ENCODE measurements around the gene CHD5. TPM values are rescaled to one million over a fixed set of nuclear protein-coding genes. Genes with fewer than 3 reads are reported as not detected.

CHD5 gene
- total RNA-seq, 4 donors from 2014 or later: 0.14 to 1.6 (median 1.2) TPM

DNA sequence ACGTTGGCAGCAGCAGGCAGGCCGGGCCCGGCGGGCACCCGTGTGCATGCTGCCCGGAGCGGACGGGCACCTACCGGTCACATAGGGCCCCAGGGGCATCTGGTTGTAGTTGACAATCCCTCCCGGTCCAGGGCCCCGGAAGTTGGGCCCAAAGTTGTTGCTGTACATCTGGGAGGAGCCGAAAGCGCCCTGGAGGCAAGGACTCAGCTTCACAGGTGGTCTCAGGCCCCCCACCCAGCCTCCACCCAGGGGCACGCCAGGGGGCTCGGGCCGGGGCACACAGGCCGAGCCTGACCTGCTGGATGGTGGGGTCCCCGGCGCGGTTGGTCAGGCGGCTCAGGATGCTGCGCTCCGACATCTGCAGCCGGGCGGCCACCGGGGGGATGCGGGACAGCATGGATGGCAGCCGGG lies 73.8 kb downstream of the CHD5 start:
- Histone ChIP-seq H3K4me3 (no peak overlapping the region), H3K27ac (no peak overlapping the region), H3K9me3 (no peaks in the 10 kb centered on the region), H3K36me3 (no peaks in the 10 kb centered on the region), H3K4me1 (no peaks in the 10 kb centered on the region), H3K27me3 (peaks cover 18% of the 10 kb centered on the region)
- intact Hi-C loops (cut with DNase I; ENCODE audit: low total_unique reads) (no loop called here), in situ Hi-C loops (cut with MboI; ENCODE audit: low pct_ligation_motif_present in 1 of 4, low pct_unique_long_range_greater_than_20kb in 1 of 4, low sequenced_read_pairs in 3 of 4) (no loop called here)
- no peak for DNase-seq
- no peak for TF ChIP-seq POLR2A (IDR thresholded peaks at IDR 0.05)
- TF ChIP-seq, protein P1, sequence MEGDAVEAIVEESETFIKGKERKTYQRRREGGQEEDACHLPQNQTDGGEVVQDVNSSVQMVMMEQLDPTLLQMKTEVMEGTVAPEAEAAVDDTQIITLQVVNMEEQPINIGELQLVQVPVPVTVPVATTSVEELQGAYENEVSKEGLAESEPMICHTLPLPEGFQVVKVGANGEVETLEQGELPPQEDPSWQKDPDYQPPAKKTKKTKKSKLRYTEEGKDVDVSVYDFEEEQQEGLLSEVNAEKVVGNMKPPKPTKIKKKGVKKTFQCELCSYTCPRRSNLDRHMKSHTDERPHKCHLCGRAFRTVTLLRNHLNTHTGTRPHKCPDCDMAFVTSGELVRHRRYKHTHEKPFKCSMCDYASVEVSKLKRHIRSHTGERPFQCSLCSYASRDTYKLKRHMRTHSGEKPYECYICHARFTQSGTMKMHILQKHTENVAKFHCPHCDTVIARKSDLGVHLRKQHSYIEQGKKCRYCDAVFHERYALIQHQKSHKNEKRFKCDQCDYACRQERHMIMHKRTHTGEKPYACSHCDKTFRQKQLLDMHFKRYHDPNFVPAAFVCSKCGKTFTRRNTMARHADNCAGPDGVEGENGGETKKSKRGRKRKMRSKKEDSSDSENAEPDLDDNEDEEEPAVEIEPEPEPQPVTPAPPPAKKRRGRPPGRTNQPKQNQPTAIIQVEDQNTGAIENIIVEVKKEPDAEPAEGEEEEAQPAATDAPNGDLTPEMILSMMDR (IDR thresholded peaks at IDR 0.05): no peak
- TF ChIP-seq EP300 (IDR thresholded peaks at IDR 0.05; ENCODE audit: low read depth): no peak
- TF ChIP-seq POLR2AphosphoS5 (IDR thresholded peaks at IDR 0.05): no peak
- 88% methylated on average over 21 of the region's 28 CpGs; no CpG with 5 or more reads in 1 of the 2 donors for WGBS, 2 donors (ENCODE audit: low coverage in 1 of 2)

DNA sequence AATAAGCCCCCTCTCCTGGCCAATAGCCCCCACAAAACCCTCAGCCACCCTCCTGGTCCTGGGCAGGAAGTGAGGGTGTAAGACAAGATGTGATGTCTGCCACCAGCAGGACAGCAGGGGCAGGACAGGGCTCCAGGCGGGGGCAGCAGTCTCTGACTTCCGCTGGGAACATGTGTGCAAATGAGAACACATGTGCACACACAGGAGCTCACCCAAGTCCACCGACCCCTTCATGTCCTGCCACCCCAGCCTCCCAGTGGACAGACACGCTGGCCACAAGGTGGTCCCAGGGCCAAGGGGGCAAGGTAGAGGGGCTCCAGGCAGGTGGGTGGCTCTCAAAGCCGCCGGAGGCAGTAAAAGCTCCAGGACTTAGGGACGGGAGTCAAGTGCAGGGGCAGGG lies 74.4 kb downstream of the CHD5 start:
- no peaks in the 10 kb centered on the region for H3K36me3 ChIP-seq
- no peak overlapping the region for H3K4me3 ChIP-seq
- no peak overlapping the region for H3K27ac ChIP-seq
- peaks cover 23% of the 10 kb centered on the region for H3K27me3 ChIP-seq
- H3K9me3 ChIP-seq: no peaks in the 10 kb centered on the region
- no peak for DNase-seq
- intact Hi-C loops (cut with DNase I; ENCODE audit: low total_unique reads) (no loop called here), in situ Hi-C loops (cut with MboI; ENCODE audit: low pct_ligation_motif_present in 1 of 4, low pct_unique_long_range_greater_than_20kb in 1 of 4, low sequenced_read_pairs in 3 of 4) (no loop called here)
- 70% methylated on average over 7 of the region's 7 CpGs; no CpG with 5 or more reads in 1 of the 2 donors for WGBS, 2 donors (ENCODE audit: low coverage in 1 of 2)
- TF ChIP-seq, protein P1 (IDR thresholded peaks at IDR 0.05): no peak
- no peak for TF ChIP-seq POLR2A (IDR thresholded peaks at IDR 0.05)
- no peak for TF ChIP-seq POLR2AphosphoS5 (IDR thresholded peaks at IDR 0.05)
- no peak for TF ChIP-seq EP300 (IDR thresholded peaks at IDR 0.05; ENCODE audit: low read depth)
- no peaks in the 10 kb centered on the region for H3K4me1 ChIP-seq

DNA sequence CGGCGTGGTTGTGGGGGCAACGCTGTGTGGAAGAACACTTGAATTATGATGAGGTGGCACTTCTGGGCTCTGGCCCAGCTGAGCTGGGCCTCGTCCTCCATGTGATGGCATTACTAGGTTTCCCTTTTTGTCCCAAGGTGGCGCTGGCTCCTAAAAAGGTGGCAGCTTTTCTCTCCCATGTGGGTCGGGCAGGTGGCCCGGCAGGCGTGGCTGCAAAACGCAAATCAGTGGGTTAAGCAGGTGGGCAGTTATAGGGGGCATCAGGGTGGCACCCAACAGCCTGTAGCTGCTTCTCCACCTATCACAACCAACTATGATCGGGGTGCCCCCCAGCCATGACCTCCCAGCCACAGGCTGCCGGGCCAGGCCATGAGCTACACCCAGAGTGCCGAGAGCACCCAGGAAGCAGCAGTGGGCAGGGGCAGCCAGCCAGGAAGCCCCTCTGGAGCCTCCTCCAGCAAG lies 74.9 kb downstream of the CHD5 start:
- Histone ChIP-seq H3K27ac (no peak overlapping the region), H3K4me3 (no peak overlapping the region), H3K4me1 (no peaks in the 10 kb centered on the region), H3K36me3 (no peaks in the 10 kb centered on the region), H3K27me3 (peaks cover 28% of the 10 kb centered on the region), H3K9me3 (no peaks in the 10 kb centered on the region)
- DNase-seq: no peak
- in situ Hi-C loops (cut with MboI; ENCODE audit: low pct_ligation_motif_present in 1 of 4, low pct_unique_long_range_greater_than_20kb in 1 of 4, low sequenced_read_pairs in 3 of 4) (no loop called here), intact Hi-C loops (cut with DNase I; ENCODE audit: low total_unique reads) (no loop called here)
- TF ChIP-seq, protein P1 (IDR thresholded peaks at IDR 0.05): no peak
- no peak for TF ChIP-seq POLR2AphosphoS5 (IDR thresholded peaks at IDR 0.05)
- TF ChIP-seq POLR2A (IDR thresholded peaks at IDR 0.05): no peak
- TF ChIP-seq EP300 (IDR thresholded peaks at IDR 0.05; ENCODE audit: low read depth): no peak
- 58 to 65% methylated on average over 4 to 12 of the region's 12 CpGs for WGBS, 2 donors (ENCODE audit: low coverage in 1 of 2)

DNA sequence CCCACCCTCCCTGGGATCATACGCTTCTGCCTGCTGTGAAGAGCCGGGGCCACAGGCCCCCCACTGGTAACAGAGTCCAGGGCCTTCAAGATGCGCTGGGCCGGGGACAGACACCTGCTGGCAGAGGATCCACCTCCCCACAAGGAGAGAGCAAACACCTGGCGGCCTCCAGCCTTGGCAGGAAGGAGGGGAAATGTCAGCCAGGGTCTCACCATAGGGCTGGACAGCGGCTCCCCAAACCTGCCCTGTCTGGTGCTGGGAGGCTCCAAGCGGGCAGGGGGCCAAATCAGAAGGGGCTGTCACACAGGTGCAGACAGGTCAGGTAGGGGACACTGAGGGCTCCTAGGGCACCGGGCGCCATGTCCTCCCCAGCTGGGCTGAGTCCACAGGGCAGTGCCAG lies 75.5 kb downstream of the CHD5 start:
- 91% methylated on average over 4 of the region's 9 CpGs; no CpG with 5 or more reads in 1 of the 2 donors for WGBS, 2 donors (ENCODE audit: low coverage in 1 of 2)
- in situ Hi-C loops (cut with MboI; ENCODE audit: low pct_ligation_motif_present in 1 of 4, low pct_unique_long_range_greater_than_20kb in 1 of 4, low sequenced_read_pairs in 3 of 4): no loop called here
- TF ChIP-seq POLR2A (IDR thresholded peaks at IDR 0.05): no peak
- no peak for TF ChIP-seq POLR2AphosphoS5 (IDR thresholded peaks at IDR 0.05)
- TF ChIP-seq, protein P1 (IDR thresholded peaks at IDR 0.05): no peak
- TF ChIP-seq EP300 (IDR thresholded peaks at IDR 0.05; ENCODE audit: low read depth): no peak

More for the DNA sequence above, 75.5 kb downstream of the CHD5 start:
- Histone ChIP-seq H3K27me3 (peaks cover 28% of the 10 kb centered on the region), H3K4me3 (no peak overlapping the region), H3K4me1 (no peaks in the 10 kb centered on the region), H3K9me3 (no peaks in the 10 kb centered on the region), H3K27ac (no peak overlapping the region), H3K36me3 (no peaks in the 10 kb centered on the region)
- no peak for DNase-seq
- intact Hi-C loops (cut with DNase I; ENCODE audit: low total_unique reads): no loop called here
